ENCODE data around the gene DNAJC5.

GRCh38 chr20:63854766-63855362, 40.1 kb upstream of the DNAJC5 start:
- TF ChIP-seq, protein P1, sequence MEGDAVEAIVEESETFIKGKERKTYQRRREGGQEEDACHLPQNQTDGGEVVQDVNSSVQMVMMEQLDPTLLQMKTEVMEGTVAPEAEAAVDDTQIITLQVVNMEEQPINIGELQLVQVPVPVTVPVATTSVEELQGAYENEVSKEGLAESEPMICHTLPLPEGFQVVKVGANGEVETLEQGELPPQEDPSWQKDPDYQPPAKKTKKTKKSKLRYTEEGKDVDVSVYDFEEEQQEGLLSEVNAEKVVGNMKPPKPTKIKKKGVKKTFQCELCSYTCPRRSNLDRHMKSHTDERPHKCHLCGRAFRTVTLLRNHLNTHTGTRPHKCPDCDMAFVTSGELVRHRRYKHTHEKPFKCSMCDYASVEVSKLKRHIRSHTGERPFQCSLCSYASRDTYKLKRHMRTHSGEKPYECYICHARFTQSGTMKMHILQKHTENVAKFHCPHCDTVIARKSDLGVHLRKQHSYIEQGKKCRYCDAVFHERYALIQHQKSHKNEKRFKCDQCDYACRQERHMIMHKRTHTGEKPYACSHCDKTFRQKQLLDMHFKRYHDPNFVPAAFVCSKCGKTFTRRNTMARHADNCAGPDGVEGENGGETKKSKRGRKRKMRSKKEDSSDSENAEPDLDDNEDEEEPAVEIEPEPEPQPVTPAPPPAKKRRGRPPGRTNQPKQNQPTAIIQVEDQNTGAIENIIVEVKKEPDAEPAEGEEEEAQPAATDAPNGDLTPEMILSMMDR (IDR thresholded peaks at IDR 0.05) = no peak
- TF ChIP-seq EZH2 (IDR thresholded peaks at IDR 0.05; ENCODE audit: borderline replicate concordance, insufficient read depth, low read depth, low read length, poor library complexity, severe bottlenecking) = no peak

All from B cell (primary cell).